KBM-7 (cell line): Measurements from ENCODE around the gene IGF2BP2.
"Not testable (repeated sequence)": the region's sequence is repeated elsewhere in the genome, so short reads cannot be mapped to it uniquely, and the experiment has no call there.

ENCODE experiments used
- DNase-seq: peaks from one replicate; pipeline ENCODE4 v3.0.0-alpha.2; 2015
- in situ Hi-C: fragments of 300-500 bp; cut with MboI; formaldehyde crosslinking; loops from 2 replicates; pipeline ENCODE4 v1.14.3; 2020; ENCODE audit warnings: low sequenced_read_pairs, low pct_unique_long_range_greater_than_20kb, mixed read lengths

The IGF2BP2 gene

DNA sequence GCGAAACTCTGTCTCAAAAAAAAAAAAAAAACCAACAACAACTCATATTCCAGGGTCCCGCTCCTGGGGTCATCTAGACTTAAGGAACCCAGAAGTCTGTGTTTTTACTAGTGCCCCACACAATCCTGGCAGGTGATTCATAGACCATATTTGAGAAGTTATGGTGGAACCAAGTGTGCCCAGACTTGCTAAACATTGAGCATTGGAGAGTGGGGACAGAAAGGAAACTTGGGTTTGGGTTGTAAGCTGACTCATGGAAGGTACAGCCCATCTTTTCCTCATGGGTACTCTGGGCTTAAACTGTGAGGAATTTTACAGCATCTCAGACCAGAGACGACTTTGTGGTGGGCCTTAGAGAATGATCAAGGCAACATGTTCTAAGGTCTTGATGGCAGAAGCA, 18.3 kb upstream of the IGF2BP2 start:
- in situ Hi-C loops, result no loop called here

DNA sequence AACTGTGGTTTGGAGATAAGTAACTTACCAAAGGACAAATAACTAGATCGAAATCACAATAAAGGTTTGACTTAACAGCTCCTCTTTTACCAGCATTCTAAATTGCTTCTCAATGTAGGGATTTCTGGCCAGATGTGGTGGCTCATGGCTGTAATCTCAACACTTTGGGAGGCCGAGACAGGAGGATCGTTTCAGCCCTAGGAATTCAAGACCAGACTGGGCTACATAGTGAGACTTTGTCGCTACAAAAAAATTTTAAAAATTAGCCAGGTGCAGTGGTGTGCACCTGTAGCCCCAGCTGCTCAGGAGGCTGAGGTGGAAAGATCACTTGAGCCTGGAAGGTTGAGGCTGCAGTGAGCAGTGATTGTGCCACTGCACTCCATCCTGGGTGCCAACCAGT, 17.4 kb upstream of the IGF2BP2 start:
- in situ Hi-C loops, result no loop called here
- DNase-seq, result no peak

More for the DNA sequence above, 18.3 kb upstream of the IGF2BP2 start:
- no peak for DNase-seq

- in situ Hi-C loops, DNase-seq: not testable (repeated sequence)
Observed at GRCh38 chr3:185838417-185838989, 13.7 kb upstream of the IGF2BP2 start.

GRCh38 chr3:185837414-185837813, 12.6 kb upstream of the IGF2BP2 start:
- DNase-seq, result no peak
- in situ Hi-C loops, result no loop called here

GRCh38 chr3:185831990-185832389, 7.1 kb upstream of the IGF2BP2 start:
- in situ Hi-C loops, result no loop called here
- no peak for DNase-seq

GRCh38 chr3:185831195-185831594, 6.4 kb upstream of the IGF2BP2 start:
- DNase-seq, result no peak
- in situ Hi-C loops, result no loop called here

DNA sequence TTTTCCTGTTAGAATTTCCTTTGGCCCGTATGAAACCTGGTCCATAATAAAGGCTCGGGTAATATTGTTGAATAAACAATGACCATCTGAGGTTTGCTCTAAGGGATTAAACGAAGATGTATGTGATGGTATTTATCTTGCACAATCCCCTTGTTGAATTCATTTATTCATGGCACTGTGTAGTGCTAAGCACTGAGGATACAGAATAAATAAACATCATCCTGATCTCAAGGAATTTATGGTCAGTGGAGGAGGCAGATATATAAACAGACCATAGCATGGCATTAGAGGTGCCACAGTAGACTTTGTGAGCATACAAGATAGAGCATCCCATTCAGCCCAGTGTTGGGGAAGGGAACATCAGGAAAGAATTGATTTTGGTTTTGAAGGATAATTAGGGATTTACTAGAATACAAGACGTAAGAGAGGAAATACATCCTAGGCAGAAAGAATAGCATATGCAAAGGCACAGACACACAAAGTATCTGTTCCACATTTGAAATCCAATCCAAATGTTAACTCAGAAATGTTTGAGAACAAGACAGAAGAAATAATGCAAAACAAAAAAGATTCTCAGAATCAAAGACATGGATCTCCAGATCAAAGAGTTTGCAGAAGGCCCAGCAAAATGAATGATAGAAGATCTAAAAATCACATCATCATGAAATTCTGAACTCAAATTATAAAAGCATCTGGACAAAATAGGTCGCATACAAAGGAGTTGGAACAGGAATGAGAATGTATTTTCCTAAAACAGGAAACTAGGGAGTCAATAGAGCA, 5.4 kb upstream of the IGF2BP2 start:
- no peak for DNase-seq

GRCh38 chr3:185828755-185829154, 3.9 kb upstream of the IGF2BP2 start:
- no peak for DNase-seq
- in situ Hi-C loops, result no loop called here

More for the DNA sequence above, 5.4 kb upstream of the IGF2BP2 start:
- in situ Hi-C loops, result no loop called here

- no peak for DNase-seq
- in situ Hi-C loops, result no loop called here
Observed at GRCh38 chr3:185827595-185828344, 2.9 kb upstream of the IGF2BP2 start.

- DNase-seq, result peak; percentile 55
- in situ Hi-C loops, result no loop called here
Observed at GRCh38 chr3:185825639-185826481, 1.0 kb upstream of the IGF2BP2 start.

- peak; percentile 40 for DNase-seq
- in situ Hi-C loops, result no loop called here
Observed at GRCh38 chr3:185824051-185825005, 514 bp downstream of the IGF2BP2 start.

GRCh38 chr3:185823078-185824044, 1.5 kb downstream of the IGF2BP2 start:
- in situ Hi-C loops, result no loop called here
- peak; percentile 50 for DNase-seq

GRCh38 chr3:185822221-185823000, 2.4 kb downstream of the IGF2BP2 start:
- no peak for DNase-seq
- in situ Hi-C loops, result no loop called here

GRCh38 chr3:185820973-185821758, 3.7 kb downstream of the IGF2BP2 start:
- in situ Hi-C loops, result no loop called here
- peak; percentile 43 for DNase-seq

GRCh38 chr3:185818267-185818875, 6.5 kb downstream of the IGF2BP2 start:
- in situ Hi-C loops, result no loop called here
- DNase-seq, result no peak
